ENCODE measurements around the gene ACSF3.

DNA sequence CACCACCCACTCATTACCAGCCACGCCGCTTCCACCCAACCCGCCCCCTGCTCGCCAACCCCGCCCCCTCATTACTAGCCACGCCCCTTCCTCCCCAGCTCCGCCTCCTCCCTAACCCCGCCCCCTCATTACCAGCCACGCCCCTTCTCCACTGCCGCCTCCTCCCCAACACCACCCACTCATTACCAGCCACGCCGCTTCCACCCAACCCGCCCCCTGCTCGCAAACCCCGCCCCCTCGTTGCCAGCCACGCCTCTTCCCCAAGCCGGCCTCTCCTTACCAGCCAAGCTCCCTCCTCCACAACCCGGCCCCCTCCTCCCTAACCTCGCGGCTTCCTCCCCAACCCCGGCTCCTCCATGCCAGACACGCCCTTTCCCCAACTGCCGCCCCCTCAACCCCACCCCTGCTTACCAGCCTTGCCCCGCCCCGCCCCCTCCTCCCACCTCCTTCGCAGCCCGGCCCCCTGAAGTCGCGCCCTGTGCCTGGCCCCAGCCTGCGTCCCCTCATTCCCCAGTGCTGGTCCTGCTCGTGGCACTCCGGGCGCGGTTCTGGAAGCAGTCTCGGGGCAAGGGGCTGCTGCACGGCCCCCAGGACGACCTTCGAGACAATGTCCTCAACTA lies 99.4 kb downstream of the ACSF3 start:
- TF ChIP-seq, protein P1, sequence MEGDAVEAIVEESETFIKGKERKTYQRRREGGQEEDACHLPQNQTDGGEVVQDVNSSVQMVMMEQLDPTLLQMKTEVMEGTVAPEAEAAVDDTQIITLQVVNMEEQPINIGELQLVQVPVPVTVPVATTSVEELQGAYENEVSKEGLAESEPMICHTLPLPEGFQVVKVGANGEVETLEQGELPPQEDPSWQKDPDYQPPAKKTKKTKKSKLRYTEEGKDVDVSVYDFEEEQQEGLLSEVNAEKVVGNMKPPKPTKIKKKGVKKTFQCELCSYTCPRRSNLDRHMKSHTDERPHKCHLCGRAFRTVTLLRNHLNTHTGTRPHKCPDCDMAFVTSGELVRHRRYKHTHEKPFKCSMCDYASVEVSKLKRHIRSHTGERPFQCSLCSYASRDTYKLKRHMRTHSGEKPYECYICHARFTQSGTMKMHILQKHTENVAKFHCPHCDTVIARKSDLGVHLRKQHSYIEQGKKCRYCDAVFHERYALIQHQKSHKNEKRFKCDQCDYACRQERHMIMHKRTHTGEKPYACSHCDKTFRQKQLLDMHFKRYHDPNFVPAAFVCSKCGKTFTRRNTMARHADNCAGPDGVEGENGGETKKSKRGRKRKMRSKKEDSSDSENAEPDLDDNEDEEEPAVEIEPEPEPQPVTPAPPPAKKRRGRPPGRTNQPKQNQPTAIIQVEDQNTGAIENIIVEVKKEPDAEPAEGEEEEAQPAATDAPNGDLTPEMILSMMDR (IDR thresholded peaks at IDR 0.05) = no peak
- TF ChIP-seq POLR2AphosphoS5 (IDR thresholded peaks at IDR 0.05) = no peak

Measured in breast epithelium (tissue), 3 donors.